GM23248 (cell line): ENCODE data around the gene LPO. TPM values are rescaled to one million over a fixed set of nuclear protein-coding genes. Genes with fewer than 3 reads are reported as not detected.

Experiments
- DNase-seq: peaks from one replicate; pipeline ENCODE4 v3.0.0-alpha.2; 2015
- H2AFZ ChIP-seq: fragments of 200-600 bp; sonication (generic); 2 replicates; pipeline ENCODE4 v1.6.1; 2016; ENCODE audit warnings: antibody characterized with exemption
- H3F3A ChIP-seq: fragments of 200-600 bp; sonication (generic); 2 replicates; pipeline ENCODE4 v1.6.1; 2016; ENCODE audit warnings: mild to moderate bottlenecking, antibody characterized with exemption, mixed run types; ENCODE audit not compliant: insufficient read depth
- H3K27ac ChIP-seq: fragments of 200-600 bp; sonication (generic); 2 replicates; pipeline ENCODE4 v1.5.1; 2016; ENCODE audit warnings: mild to moderate bottlenecking
- H3K27me3 ChIP-seq: fragments of 200-600 bp; sonication (generic); replicated peaks from 2 replicates; pipeline ENCODE4 v1.6.1; 2016; ENCODE audit warnings: mild to moderate bottlenecking; ENCODE audit not compliant: insufficient read depth
- H3K36me3 ChIP-seq: fragments of 200-600 bp; sonication (generic); 2 replicates; pipeline ENCODE4 v1.6.1; 2016; ENCODE audit warnings: low read depth, mild to moderate bottlenecking
- H3K4me1 ChIP-seq: fragments of 200-600 bp; sonication (generic); 2 replicates; pipeline ENCODE4 v1.6.1; 2016; ENCODE audit warnings: mild to moderate bottlenecking; ENCODE audit not compliant: insufficient read depth
- H3K4me2 ChIP-seq: fragments of 200-600 bp; sonication (generic); one replicate; pipeline ENCODE4 v1.6.1; 2016; ENCODE audit warnings: mild to moderate bottlenecking; ENCODE audit not compliant: unreplicated experiment
- H3K4me3 ChIP-seq: fragments of 200-600 bp; sonication (generic); 2 replicates; pipeline ENCODE4 v1.5.1; 2016; ENCODE audit warnings: mild to moderate bottlenecking
- H3K79me2 ChIP-seq: fragments of 200-600 bp; sonication (generic); 2 replicates; pipeline ENCODE4 v1.6.1; 2016; ENCODE audit warnings: mild to moderate bottlenecking; ENCODE audit not compliant: insufficient read depth
- H3K9ac ChIP-seq: fragments of 200-600 bp; sonication (generic); 2 replicates; pipeline ENCODE4 v1.6.1; 2016; ENCODE audit warnings: mild to moderate bottlenecking
- H3K9me2 ChIP-seq: fragments of 200-600 bp; sonication (generic); 2 replicates; pipeline ENCODE4 v1.6.1; 2016; ENCODE audit warnings: mixed run types, mild to moderate bottlenecking, moderate library complexity; ENCODE audit not compliant: insufficient read depth
- H3K9me3 ChIP-seq: fragments of 200-600 bp; sonication (generic); one replicate; pipeline ENCODE4 v1.6.1; 2017; ENCODE audit warnings: low read depth
- H4K20me1 ChIP-seq: fragments of 200-600 bp; sonication (generic); 2 replicates; pipeline ENCODE4 v1.6.0; 2016; ENCODE audit not compliant: insufficient read depth
- EZH2 ChIP-seq: fragments of 200-600 bp; sonication (generic); IDR thresholded peaks from 2 replicates; pipeline ENCODE4 v1.6.1; 2018; ENCODE audit warnings: antibody characterized with exemption, mild to moderate bottlenecking; ENCODE audit not compliant: insufficient read depth, poor library complexity, severe bottlenecking
- EZH2phosphoT487 ChIP-seq: fragments of 200-600 bp; sonication (generic); IDR thresholded peaks from 2 replicates; pipeline ENCODE4 v1.6.1; 2018; ENCODE audit warnings: antibody characterized with exemption, moderate library complexity, mild to moderate bottlenecking, low read depth; ENCODE audit not compliant: insufficient read depth
- WGBS, 2 experiments: methylation state at CpG; one replicate each; pipeline ENCODE4 v1.1.6; 2015 to 2017; ENCODE audit warnings: low lambda C conversion rate in 2 of 2, low coverage in 1 of 2; ENCODE audit errors: missing lambda C conversion rate in 2 of 2; 5-methylcytosine and 5-hydroxymethylcytosine counted together
- in situ Hi-C: fragments of 300-500 bp; cut with MboI; formaldehyde crosslinking; loops from 2 replicates; pipeline ENCODE4 v1.15.0; 2020
- polyA plus RNA-seq: library from polyadenylated mRNA; unstranded; fragments of >200 nt; fragmentation: Nextera tagmentation; extraction: Ambion mirVana; gene quantifications from 2 replicates; pipeline ENCODE4 v1.2.1, GENCODE V29; 2016
- total RNA-seq: library from RNA; depleted of rRNA; stranded (reverse); fragments of >200 nt; shearing (Covaris generic); gene quantifications from 2 replicates; pipeline ENCODE4 v1.2.3, GENCODE V29; 2014

Gene LPO
- total and polyA plus RNA-seq, 2 experiments from 2014 or later = 0.11 TPM; not detected in 1

DNA sequence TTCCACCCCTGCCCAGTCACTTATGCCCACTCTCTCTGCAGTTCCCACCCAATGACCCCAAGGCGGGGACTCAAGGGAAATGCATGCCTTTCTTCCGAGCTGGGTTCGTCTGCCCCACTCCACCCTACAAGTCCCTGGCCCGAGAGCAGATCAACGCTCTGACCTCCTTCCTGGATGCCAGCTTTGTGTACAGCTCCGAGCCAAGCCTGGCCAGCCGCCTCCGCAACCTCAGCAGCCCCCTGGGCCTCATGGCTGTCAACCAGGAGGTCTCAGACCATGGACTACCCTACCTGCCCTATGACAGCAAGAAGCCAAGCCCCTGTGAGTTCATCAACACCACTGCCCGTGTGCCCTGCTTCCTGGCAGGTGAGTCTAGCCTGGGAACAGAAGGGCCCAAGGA, 13.8 kb downstream of the LPO start:
- Histone ChIP-seq H3F3A (no peaks in the 10 kb centered on the region), H3K27me3 (peaks cover 21% of the 10 kb centered on the region), H3K79me2 (no peaks in the 10 kb centered on the region), H3K4me1 (no peaks in the 10 kb centered on the region), H4K20me1 (no peaks in the 10 kb centered on the region), H3K9me2 (no peaks in the 10 kb centered on the region), H3K27ac (no peak overlapping the region), H2AFZ (no peak overlapping the region), H3K9ac (no peak overlapping the region), H3K4me3 (no peak overlapping the region), H3K9me3 (no peaks in the 10 kb centered on the region), H3K4me2 (no peak overlapping the region), H3K36me3 (no peaks in the 10 kb centered on the region)
- DNase-seq = no peak
- no peak for TF ChIP-seq EZH2phosphoT487
- no peak for TF ChIP-seq EZH2
- 61 to 65% methylated on average over 9 of the region's 9 CpGs for WGBS, 2 experiments
- in situ Hi-C loops = no loop called here

DNA sequence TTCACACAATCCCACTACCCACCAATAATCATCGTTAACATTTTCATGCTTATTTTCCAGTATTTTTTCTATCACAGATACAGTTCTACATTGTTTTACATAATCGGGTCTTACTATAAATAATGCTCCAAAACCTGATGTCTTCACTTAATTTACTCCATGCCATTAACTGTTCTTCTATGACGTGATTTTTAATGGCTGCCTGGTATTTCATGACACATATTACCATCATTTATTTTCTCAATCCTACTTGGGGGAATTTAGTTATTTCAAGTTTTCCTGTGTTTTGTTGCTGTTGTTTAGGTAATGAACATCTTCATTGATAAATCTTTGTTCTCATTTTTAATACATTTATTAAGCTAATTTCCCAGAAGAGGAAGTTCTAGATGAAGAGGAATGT, 14.7 kb downstream of the LPO start:
- Histone ChIP-seq H3K27ac (no peak overlapping the region), H3K4me2 (no peak overlapping the region), H3K79me2 (no peaks in the 10 kb centered on the region), H3K27me3 (peaks cover 28% of the 10 kb centered on the region), H4K20me1 (no peaks in the 10 kb centered on the region), H3K9me2 (no peaks in the 10 kb centered on the region), H2AFZ (no peak overlapping the region), H3K9ac (no peak overlapping the region), H3K9me3 (no peaks in the 10 kb centered on the region), H3K36me3 (no peaks in the 10 kb centered on the region), H3K4me3 (no peak overlapping the region), H3K4me1 (no peaks in the 10 kb centered on the region), H3F3A (no peaks in the 10 kb centered on the region)
- WGBS, 2 experiments = 50 to 51% methylated on average over 3 of the region's 3 CpGs
- in situ Hi-C loops = no loop called here
- TF ChIP-seq EZH2phosphoT487 (no peak), EZH2 (no peak)
- DNase-seq = no peak

DNA sequence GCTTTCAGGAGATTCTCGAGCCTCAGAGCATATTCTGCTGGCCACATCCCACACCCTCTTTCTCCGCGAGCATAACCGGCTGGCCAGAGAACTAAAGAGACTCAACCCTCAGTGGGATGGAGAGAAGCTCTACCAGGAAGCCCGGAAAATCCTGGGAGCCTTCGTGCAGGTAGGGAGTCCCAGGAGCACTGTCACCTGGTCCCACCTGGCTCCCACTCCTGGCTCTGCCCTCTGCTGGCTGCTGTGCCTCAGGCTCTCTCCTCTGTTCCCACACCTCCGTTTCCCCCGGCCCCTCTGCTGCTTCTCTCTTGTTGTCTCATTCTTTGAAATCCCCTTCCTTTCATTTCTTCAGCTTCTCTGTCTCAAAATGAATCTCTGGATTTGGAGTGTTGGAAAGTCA, 16.4 kb downstream of the LPO start:
- Histone ChIP-seq H3K36me3 (no peaks in the 10 kb centered on the region), H3K79me2 (no peaks in the 10 kb centered on the region), H3K9me2 (no peaks in the 10 kb centered on the region), H3K27ac (no peak overlapping the region), H2AFZ (no peak overlapping the region), H4K20me1 (no peaks in the 10 kb centered on the region), H3F3A (no peaks in the 10 kb centered on the region), H3K4me3 (no peak overlapping the region), H3K4me1 (no peaks in the 10 kb centered on the region), H3K9me3 (no peaks in the 10 kb centered on the region), H3K27me3 (peaks cover 34% of the 10 kb centered on the region), H3K9ac (no peak overlapping the region), H3K4me2 (no peak overlapping the region)
- TF ChIP-seq EZH2 = no peak
- TF ChIP-seq EZH2phosphoT487 = no peak
- DNase-seq = no peak
- in situ Hi-C loops = no loop called here
- WGBS, 2 experiments = 0 to 4% methylated on average over 8 of the region's 8 CpGs

DNA sequence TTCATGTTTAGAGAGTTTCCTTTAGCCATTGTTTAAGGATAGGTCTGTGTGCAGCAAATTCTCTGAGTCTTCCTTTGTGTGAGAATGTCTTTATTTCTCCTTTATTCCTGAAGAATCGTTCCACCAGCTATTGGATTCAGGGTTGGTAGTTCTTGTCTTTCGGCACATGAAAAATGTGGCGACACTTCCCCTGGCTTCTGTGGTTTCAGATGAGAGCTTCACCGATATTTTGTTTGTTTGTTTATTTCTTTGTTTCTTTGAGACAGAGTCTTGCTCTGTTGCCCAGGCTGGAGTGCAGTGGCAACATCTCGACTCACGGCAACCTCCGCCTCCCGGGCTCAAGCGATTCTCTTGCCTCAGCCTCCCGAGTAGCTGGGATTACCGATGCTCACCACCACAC, 23.8 kb downstream of the LPO start:
- Histone ChIP-seq H3K79me2 (no peaks in the 10 kb centered on the region), H4K20me1 (no peaks in the 10 kb centered on the region), H3K4me1 (no peaks in the 10 kb centered on the region), H3K9ac (no peak overlapping the region), H3K36me3 (no peaks in the 10 kb centered on the region), H3K4me3 (no peak overlapping the region), H3F3A (no peaks in the 10 kb centered on the region), H3K27me3 (peaks cover 63% of the 10 kb centered on the region), H2AFZ (no peak overlapping the region), H3K9me2 (no peaks in the 10 kb centered on the region), H3K4me2 (no peak overlapping the region), H3K27ac (no peak overlapping the region), H3K9me3 (no peaks in the 10 kb centered on the region)
- 70 to 74% methylated on average over 11 of the region's 11 CpGs for WGBS, 2 experiments
- no peak for TF ChIP-seq EZH2phosphoT487
- no peak for TF ChIP-seq EZH2
- DNase-seq = no peak
- in situ Hi-C loops = no loop called here

DNA sequence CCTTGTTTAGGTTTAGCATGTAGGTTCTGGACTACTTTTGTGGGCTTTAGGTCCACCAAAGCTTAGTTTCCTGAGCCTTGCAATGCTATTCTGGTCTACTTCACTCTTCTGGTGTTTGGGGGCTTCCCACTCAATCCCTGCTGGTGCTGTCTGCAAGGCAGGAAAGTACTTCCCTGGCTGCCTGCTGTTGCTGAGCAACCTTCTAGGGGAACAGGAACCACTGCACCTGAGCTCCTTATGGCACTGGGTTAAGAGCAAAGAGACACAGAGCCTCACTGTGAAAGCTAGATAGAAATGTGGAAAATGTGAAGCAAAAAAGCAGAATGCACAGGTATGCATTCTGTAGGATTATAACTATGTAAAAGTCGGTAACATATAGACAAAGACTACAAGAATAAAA, 25.4 kb downstream of the LPO start:
- Histone ChIP-seq H3K4me3 (no peak overlapping the region), H3K27ac (no peak overlapping the region), H3K27me3 (peaks cover 56% of the 10 kb centered on the region), H3K4me1 (no peaks in the 10 kb centered on the region), H3K9me3 (no peaks in the 10 kb centered on the region), H3K9me2 (no peaks in the 10 kb centered on the region), H3K36me3 (no peaks in the 10 kb centered on the region), H3K79me2 (no peaks in the 10 kb centered on the region), H3K9ac (no peak overlapping the region), H3K4me2 (no peak overlapping the region), H2AFZ (no peak overlapping the region), H3F3A (no peaks in the 10 kb centered on the region), H4K20me1 (no peaks in the 10 kb centered on the region)
- DNase-seq = no peak
- no peak for TF ChIP-seq EZH2
- no peak for TF ChIP-seq EZH2phosphoT487
- WGBS, 2 experiments = 7 to 13% methylated on average over 1 of the region's 1 CpG
- in situ Hi-C loops = no loop called here
